ENCODE results near the gene SNAPIN. TPM values are rescaled to one million over a fixed set of nuclear protein-coding genes. Genes with fewer than 3 reads are reported as not detected.

The SNAPIN gene
- total RNA-seq, 1 experiment from 2014 or later = 34.1 TPM

DNA sequence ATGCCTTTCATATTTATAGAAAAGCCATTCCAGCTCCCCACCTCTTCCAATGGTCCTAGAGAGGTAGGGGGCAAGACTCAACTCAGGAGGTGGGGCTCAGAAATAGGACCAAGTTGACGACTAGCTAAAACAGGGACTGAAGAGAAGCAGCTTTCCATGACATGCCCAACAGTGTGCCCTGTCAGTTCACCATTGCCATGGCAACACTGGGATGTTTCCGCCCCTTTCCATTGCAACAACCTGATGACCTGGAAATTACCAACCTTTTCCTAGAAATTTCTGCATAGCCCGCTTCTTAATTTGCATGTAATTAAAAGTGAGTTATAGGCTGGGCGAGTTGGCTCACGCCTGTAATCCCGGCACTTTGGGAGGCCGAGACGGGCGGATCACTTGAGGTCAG lies 47.0 kb downstream of the SNAPIN start:
- BruUV-seq (replicated peaks) = no TSS peak
- no peaks in the 10 kb centered on the region for H3K27me3 ChIP-seq (replicated peaks; ENCODE audit: control insufficient read depth, insufficient read depth, low read length)
- ChIA-PET CTCF (no interaction called here), POLR2A (no interaction called here)
- no peak for DNase-seq
- no peaks in the 10 kb centered on the region for H3K4me1 ChIP-seq
- TF ChIP-seq, protein P1, sequence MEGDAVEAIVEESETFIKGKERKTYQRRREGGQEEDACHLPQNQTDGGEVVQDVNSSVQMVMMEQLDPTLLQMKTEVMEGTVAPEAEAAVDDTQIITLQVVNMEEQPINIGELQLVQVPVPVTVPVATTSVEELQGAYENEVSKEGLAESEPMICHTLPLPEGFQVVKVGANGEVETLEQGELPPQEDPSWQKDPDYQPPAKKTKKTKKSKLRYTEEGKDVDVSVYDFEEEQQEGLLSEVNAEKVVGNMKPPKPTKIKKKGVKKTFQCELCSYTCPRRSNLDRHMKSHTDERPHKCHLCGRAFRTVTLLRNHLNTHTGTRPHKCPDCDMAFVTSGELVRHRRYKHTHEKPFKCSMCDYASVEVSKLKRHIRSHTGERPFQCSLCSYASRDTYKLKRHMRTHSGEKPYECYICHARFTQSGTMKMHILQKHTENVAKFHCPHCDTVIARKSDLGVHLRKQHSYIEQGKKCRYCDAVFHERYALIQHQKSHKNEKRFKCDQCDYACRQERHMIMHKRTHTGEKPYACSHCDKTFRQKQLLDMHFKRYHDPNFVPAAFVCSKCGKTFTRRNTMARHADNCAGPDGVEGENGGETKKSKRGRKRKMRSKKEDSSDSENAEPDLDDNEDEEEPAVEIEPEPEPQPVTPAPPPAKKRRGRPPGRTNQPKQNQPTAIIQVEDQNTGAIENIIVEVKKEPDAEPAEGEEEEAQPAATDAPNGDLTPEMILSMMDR (IDR thresholded peaks at IDR 0.05; ENCODE audit: insufficient read depth in 1 of 2, low read depth in 1 of 2, low read length in 1 of 2, severe bottlenecking in 1 of 2, unreplicated experiment in 1 of 2) = no peak
- intact Hi-C loops (cut with micrococcal nuclease; ENCODE audit: unreplicated experiment) = no loop called here
- H3K4me1 Mint-ChIP-seq (ENCODE audit: low read depth, unreplicated experiment) = peaks cover 7% of the 10 kb centered on the region
- H3K36me3 ChIP-seq (ENCODE audit: control insufficient read depth, insufficient read depth, low read length) = no peaks in the 10 kb centered on the region
- no peaks in the 10 kb centered on the region for H3K9me3 ChIP-seq
- no peak overlapping the region for H3K27ac Mint-ChIP-seq (ENCODE audit: unreplicated experiment)
- no peaks in the 10 kb centered on the region for H3K27me3 Mint-ChIP-seq (ENCODE audit: insufficient read depth, unreplicated experiment)
- H3K36me3 Mint-ChIP-seq (ENCODE audit: insufficient read depth, unreplicated experiment) = no peaks in the 10 kb centered on the region
- H3K4me3 ChIP-seq (ENCODE audit: low read depth, low read length) = no peak overlapping the region
- no peaks in the 10 kb centered on the region for H3K9me3 Mint-ChIP-seq (ENCODE audit: unreplicated experiment)
- no peak overlapping the region for H3K4me3 Mint-ChIP-seq (ENCODE audit: unreplicated experiment)

DNA sequence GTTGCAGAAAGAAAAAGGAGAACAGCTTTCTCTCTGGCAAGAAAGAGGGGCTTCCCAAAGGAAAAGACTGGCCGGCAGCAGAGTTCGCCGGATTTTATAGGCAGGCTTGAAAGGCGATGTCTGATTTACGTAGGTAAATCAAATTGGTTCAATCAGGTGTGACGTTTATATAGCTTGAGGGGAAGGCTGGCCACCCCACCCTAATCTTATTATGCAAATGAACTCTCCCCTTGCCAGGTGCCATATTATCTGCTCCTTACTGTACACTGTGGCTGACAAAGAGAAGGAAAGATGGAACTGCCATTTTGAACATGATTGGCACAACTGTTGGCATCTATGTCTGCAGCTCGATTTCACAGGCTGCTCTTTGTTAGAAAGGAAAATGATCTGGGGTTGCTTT lies 52.5 kb downstream of the SNAPIN start:
- intact Hi-C loops (cut with micrococcal nuclease; ENCODE audit: unreplicated experiment) = no loop called here
- DNase-seq = no peak
- H3K36me3 ChIP-seq (ENCODE audit: control insufficient read depth, insufficient read depth, low read length) = no peaks in the 10 kb centered on the region
- no TSS peak for BruUV-seq (replicated peaks)
- peaks cover 7% of the 10 kb centered on the region for H3K4me1 Mint-ChIP-seq (ENCODE audit: low read depth, unreplicated experiment)
- POLR2A ChIA-PET = no interaction called here
- no peaks in the 10 kb centered on the region for H3K9me3 Mint-ChIP-seq (ENCODE audit: unreplicated experiment)
- H3K4me1 ChIP-seq = no peaks in the 10 kb centered on the region
- no peak overlapping the region for H3K4me3 ChIP-seq (ENCODE audit: low read depth, low read length)
- no peaks in the 10 kb centered on the region for H3K27me3 ChIP-seq (replicated peaks; ENCODE audit: control insufficient read depth, insufficient read depth, low read length)
- no peaks in the 10 kb centered on the region for H3K36me3 Mint-ChIP-seq (ENCODE audit: insufficient read depth, unreplicated experiment)
- no peak overlapping the region for H3K27ac Mint-ChIP-seq (ENCODE audit: unreplicated experiment)
- no peaks in the 10 kb centered on the region for H3K9me3 ChIP-seq
- H3K27me3 Mint-ChIP-seq (ENCODE audit: insufficient read depth, unreplicated experiment) = no peaks in the 10 kb centered on the region
- CTCF ChIA-PET = no interaction called here
- TF ChIP-seq, protein P1 (IDR thresholded peaks at IDR 0.05; ENCODE audit: insufficient read depth in 1 of 2, low read depth in 1 of 2, low read length in 1 of 2, severe bottlenecking in 1 of 2, unreplicated experiment in 1 of 2) = no peak
- no peak overlapping the region for H3K4me3 Mint-ChIP-seq (ENCODE audit: unreplicated experiment)

Small RNAs within 50 kb of the gene (microRNA-seq; reads per million reads assigned to microRNA genes)
- not detected for gene MIR8083

Other genes starting within 250 kb of the SNAPIN start
- not detected in 2 replicates for gene S100A7A, start 242.2 kb upstream of the SNAPIN start, total RNA-seq (2022)
- gene S100A7, start 198.1 kb upstream of the SNAPIN start, total RNA-seq (2022) = not detected in 2 replicates
- 416 and 432 TPM in 2 replicates for gene S100A6, start 122.7 kb upstream of the SNAPIN start, total RNA-seq (2022)
- gene S100A5, start 117.8 kb upstream of the SNAPIN start, total RNA-seq (2022) = not detected in 2 replicates
- gene S100A4, start 112.9 kb upstream of the SNAPIN start, total RNA-seq (2022) = 53.6 and 54.4 TPM in 2 replicates
- gene S100A3, start 109.4 kb upstream of the SNAPIN start, total RNA-seq (2022) = 0.61 and 0.84 TPM in 2 replicates
- gene S100A2, start 92.9 kb upstream of the SNAPIN start, total RNA-seq (2022) = 2.4 and 3.0 TPM in 2 replicates
- gene S100A16, start 45.6 kb upstream of the SNAPIN start, total RNA-seq (2022) = 220 and 243 TPM in 2 replicates
- 510 and 624 TPM in 2 replicates for gene S100A14, start 42.4 kb upstream of the SNAPIN start, total RNA-seq (2022)
- gene S100A13, start 31.2 kb upstream of the SNAPIN start, total RNA-seq (2022) = 198 and 238 TPM in 2 replicates
- 12.6 and 18.1 TPM in 2 replicates for gene S100A1, start 30.3 kb upstream of the SNAPIN start, total RNA-seq (2022)
- 85.1 and 90.6 TPM in 2 replicates for gene CHTOP, start 24.6 kb upstream of the SNAPIN start, total RNA-seq (2022)
- gene ILF2, start 12.3 kb downstream of the SNAPIN start, total RNA-seq (2022) = 287 and 289 TPM in 2 replicates
- gene NPR1, start 20.0 kb downstream of the SNAPIN start, total RNA-seq (2022) = 1.4 and 2.0 TPM in 2 replicates
- gene INTS3, start 69.3 kb downstream of the SNAPIN start, total RNA-seq (2022) = 39.0 and 43.4 TPM in 2 replicates
- gene SLC27A3, start 116.7 kb downstream of the SNAPIN start, total RNA-seq (2022) = 22.8 and 27.2 TPM in 2 replicates